CD4-positive, alpha-beta T cell treated with Interleukin-6 for 4 hours (primary cell): Measurements from ENCODE around the gene COL13A1.

ENCODE experiments used
- DNase-seq: peaks from one replicate; pipeline ENCODE4 v3.0.0-alpha.2; 2020; ENCODE audit warnings: mixed read lengths

COL13A1 gene

DNA sequence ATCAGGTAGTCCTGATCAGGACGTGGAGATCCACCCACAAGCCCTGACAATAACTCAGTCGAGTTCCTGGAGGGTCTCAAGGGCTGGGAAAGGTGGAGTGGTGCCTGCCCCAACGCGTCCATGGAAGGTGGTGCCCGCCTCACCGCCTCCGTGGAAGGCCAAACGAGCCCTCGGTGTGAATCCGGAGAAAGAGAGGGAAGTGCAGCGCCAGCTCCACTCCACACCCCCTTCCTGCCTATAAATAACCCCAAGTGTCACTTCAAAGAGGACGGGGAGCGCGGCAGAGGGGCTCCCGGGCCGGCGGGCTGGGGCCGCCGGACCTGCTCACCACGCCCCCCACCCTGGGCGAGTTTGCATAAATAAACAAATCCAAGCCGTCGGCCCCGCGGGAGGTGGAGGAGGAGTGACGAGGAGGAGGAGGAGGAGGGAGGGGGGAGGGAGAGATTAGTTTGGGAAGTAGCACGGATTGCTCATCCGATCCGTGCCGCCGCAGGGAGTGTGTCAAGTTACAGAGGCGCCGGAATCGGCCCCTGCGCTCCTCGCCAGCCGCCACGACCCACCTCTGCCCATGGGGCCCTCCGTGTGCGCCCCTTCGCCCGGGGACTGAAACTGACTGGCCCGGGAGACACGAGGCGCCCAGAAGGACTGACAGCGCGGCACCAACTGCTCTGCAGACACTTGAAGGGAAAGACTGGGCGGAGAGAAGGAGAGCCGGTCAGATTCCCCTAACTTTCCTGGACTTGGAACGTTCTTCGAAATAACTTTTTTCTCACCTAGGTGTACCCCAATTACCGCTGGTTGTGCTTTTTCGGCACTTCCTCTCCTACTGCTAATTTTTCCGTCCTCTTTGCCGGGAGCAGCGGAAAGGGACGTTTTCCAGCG is at the start of gene COL13A1:
COL13A1 (plus strand) TSS at position 473 of the 882 bp plus-strand sequence. CDS start 518 bp downstream, outside the sequence.
- no peak for DNase-seq

DNA sequence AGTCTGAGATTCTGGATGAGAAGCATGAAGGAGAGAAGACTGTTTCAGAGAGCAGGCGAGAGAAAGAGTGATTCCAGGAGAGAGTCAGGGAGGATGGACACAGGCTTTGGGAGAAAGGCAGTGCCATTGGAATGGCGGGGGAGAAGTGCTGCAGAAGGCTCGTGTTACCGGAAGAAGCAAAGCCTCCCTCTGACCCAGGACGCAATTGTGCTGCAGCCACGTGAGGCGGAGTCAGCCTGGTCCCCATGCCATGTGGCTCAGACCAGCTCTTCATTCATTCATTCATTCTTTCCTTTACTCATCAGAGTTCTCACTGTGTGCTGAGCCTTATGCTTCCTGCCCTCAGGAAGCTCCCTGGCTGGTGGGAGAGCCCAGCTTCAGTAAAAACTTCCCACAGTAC is 49.2 kb upstream of the COL13A1 start:
- no peak for DNase-seq

- no peak for DNase-seq
Observed at GRCh38 chr10:69756279-69756678, 45.4 kb upstream of the COL13A1 start.

DNA sequence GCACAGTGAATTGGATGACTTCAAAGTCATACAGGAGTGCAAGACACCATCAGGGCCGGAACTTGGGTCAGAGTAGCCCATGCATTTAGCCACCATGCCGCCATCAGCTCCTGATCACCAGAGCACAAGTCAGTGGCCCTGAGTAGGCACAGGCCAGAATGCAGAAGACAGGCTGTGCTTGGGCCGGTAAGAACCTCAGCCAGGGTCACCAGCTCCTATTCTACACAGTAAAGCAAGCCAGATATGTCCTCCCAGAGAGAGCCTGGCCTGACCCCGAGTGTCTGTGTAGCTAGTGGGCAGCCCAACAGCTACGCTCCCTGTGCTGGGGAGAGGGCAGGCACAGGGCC is 44.5 kb upstream of the COL13A1 start:
- no peak for DNase-seq

- DNase-seq = no peak
Observed at GRCh38 chr10:69757553-69758309, 44.0 kb upstream of the COL13A1 start.

DNA sequence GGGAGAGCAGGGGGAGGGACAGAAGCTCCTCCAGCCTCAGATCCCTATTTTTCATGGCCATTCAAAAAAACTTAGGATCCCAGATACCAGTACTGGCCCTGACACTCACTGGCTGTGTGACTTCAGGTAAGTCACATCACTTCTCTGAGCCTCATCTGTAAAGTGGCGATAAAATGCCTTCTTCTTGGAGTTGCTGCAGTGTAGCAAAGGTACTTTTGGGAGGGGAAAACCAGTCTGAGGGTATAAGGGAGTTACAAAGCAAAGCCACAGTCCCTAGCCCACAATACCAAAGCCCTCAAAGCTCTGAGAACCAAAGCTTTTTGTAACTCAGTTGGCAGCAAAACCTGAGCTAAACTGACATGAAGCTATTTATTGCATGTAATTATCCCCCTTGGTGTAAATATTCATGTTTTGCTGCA is 43.4 kb upstream of the COL13A1 start:
- no peak for DNase-seq

DNA sequence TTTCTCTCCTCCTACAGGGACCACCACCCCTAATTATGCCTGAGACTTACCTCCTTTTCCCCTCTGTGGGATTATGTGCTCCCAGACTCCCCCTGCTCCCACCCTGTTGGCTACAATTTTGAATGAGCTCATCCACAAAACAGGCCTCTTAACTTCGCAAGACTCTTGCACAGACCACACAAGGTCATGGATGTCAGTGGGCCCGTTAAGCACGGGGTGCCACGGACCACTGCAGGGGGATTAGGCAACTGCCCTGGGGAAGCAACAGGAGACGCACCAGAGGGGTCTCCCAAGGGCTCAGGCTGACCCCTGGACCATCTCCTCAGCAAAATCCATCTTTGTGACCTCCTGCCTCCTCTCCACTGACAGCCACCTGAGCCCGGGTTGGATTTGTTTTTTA is 42.1 kb upstream of the COL13A1 start:
- no peak for DNase-seq

- DNase-seq = no peak
Observed at GRCh38 chr10:69760072-69760471, 41.6 kb upstream of the COL13A1 start.

DNA sequence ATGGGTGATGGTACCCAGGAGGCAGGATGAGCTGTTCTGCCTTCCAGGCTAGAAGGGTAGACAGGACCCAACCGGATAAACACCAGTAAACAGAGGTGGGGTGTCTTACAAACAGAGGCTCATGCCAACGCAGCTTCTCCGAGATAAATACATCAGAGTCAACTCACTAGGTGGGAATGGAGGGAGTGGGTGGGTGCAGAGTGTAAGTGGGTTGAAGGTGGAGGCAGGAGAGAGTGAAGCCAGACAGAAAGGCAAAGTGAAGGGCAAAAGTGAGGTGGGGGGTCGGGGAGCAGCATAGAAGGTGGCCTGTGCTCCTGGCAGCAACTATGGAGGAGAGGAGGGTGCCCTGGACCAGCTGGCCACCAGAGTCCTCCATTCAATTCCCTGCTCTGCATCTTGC is 40.4 kb upstream of the COL13A1 start:
- DNase-seq = no peak

DNA sequence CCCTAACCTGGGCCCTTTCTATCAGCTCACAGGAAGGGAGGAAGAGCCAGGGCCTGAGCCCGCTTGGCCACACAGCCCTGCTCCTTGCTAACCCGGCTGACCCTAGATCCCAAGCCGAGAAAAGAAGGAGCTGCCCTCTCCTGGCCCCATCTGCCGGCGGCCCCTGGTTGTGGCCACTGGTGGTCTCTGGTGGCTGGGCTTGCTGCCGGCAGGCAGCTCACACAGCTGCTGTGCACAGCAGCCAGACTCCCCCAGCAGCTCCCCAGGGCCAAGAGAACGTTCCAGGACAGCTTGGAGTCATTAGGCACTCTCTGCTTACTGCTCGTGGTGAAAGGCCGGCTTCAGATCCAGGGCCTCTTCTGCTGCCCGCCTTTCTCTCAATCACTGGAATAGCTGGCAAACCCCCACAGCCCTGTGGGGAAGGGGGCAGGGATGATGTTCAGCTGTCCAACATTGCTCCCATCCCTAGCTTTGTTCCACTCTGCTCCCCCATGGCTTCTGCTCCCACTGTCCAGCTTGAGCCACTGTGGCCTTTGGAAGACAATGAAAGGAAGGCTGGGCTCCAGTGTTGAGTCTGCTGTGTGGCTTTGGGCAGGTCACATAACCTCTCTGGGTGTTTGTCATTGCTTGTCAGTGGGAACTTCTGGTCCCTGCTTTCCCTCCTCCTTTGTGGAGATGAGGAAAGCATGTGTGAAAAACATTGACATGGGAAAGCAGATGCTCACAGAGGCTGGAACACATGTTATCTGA is 35.4 kb upstream of the COL13A1 start:
- no peak for DNase-seq

DNA sequence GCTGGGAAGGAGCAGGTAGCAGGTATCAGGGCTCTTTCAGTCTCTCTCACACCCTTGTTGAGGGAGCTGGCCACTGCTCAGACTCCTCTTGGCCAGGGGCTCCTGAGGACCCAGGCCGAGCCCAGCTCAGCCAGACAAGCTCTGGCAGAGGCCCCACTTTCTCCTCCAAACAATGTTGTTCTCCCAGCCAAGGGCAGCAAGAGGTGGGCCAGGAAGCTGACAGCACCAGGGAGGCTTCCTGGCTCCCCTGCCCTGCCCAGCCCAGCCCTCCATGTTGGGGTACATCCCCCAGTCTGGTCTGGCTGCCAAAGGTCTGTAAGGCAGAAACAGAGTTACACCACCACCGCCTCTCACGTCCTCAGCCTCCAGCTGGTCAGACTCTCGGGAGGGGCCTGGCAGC is 33.9 kb upstream of the COL13A1 start:
- DNase-seq = no peak

DNA sequence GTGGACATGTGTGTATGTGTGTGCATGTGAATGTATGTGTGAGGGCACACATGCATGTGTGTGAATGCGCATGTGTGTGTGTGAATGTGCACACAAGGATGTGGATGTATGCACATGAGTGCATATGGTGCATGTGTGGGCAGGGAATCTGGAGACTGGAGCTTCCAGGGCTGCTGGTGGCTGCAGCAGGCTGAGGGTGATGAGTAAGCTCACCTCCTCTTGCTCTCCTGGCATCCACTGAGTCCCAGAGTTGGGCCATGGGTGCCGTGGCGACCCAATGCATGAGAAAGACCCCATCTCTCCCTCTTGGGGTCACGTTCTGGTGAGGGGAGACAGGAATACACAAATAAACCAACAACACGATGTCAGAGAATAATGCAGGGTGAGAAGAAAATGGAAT is 33.3 kb upstream of the COL13A1 start:
- DNase-seq = no peak

DNA sequence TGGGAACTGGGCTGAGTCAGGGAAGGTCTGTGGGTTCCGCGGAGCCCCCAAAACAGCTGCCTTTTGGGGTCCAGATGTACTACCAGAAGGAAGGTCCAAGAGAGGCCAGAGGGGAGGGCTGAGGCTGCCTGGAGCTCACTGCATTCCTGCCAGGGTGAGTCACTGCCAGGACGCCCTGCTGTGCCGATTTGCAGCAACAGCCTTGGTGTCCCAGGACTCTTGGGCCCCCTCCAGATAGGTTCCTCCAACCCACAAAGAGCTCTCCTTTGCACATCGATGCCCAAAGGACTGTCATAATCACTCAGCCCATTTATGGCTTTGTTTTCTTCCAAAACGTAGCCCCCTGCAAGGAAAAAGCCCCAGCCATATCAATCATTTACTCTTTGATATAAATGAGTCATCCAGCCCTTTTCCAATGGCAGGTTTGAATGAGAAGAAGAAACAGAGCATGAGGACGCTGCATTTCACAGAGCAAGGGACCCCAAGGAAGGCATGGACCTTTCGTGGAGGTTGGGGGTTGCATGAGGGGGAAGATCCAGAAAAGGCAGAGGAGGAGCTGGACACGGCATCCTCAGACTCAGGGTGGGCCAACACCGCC is 32.2 kb upstream of the COL13A1 start:
- no peak for DNase-seq

GRCh38 chr10:69772933-69773704 is 28.6 kb upstream of the COL13A1 start:
- no peak for DNase-seq

GRCh38 chr10:69774596-69774995 is 27.1 kb upstream of the COL13A1 start:
- no peak for DNase-seq

DNA sequence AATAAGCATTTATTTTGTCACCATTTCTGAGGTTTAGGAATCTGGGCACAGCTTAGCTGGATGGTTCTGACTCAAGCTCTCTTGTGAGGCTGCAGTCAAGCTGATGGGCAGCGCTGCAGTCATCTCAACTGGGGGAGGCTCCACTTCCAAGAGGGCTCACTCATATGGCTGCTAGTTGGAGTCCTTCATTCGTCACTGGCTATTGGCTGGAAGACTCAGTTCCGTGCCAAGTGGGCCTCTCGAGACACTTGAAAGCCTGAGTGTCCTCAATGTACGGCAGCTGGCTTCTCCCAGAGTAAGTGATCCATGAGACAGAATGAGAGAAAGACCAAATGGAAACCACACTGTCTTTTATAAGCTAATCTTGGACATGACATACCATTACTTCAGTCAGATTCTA is 21.6 kb upstream of the COL13A1 start:
- no peak for DNase-seq

- no peak for DNase-seq
Observed at GRCh38 chr10:69781576-69781975, 20.1 kb upstream of the COL13A1 start.

GRCh38 chr10:69783515-69783914 is 18.2 kb upstream of the COL13A1 start:
- no peak for DNase-seq

- DNase-seq = no peak
Observed at GRCh38 chr10:69786791-69787190, 14.9 kb upstream of the COL13A1 start.

DNA sequence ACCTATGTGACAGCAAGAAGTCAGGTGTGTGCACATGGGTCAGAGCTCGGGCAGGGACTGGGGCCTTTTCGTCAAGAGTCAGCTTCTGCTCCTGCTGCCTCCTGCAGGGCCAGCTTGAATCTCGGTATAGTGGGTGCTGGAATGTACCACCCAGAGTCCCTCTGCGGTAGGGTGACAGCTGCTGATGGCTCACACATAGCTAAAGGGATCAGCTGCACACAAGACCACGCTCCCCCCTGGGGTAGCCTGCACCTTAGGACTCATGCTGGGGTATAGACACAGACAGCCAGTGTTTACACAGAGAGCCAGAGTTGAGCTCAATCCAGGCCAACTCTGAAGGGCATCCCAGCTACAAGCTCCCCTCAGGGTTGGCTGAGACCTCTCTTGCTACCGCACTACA is 14.0 kb upstream of the COL13A1 start:
- DNase-seq = no peak

DNA sequence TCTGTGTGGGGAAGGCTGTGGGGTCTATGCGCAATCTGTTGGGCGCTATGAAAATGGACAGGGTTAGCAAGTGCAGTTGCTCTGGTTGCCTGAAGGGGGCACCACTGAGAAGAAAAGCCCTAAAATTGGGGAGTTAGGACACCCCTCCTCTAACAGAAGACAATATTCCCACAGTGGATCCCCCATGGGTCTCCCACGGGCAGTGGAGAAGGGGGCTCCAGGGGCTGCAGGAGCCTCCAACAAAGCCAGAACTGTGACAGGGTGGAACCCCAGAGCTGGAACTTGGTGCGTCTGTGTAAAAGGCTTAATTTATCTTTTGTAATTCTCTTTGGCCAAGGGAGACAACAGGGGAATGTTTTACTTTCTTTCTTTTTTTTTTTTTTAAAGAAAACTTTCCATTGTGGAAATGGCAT is 12.5 kb upstream of the COL13A1 start:
- DNase-seq = no peak

DNA sequence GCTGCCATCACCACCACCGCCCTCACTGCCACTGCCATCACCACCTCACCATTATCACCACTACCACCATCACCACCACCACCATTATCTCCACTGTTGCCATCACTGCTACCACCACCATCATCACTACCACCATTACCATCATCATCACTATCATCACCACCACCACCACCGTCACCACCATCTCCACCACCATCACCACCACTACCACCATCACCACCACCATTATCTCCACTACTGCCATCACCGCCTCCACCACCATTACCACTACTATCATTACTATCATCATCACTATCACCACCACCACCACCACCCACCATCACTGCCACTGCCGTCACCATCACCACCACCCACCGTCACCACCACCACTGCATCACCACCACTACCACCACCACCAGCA is 9.9 kb upstream of the COL13A1 start:
- no peak for DNase-seq
